GM12891 (cell line): ENCODE results near the gene MRPL32.
A peak's percentile ranks its signal among the peaks of the same experiment; 100 is the strongest.

Experiments used
- DNase-seq: peaks from one replicate; pipeline ENCODE4 v3.0.0; 2011; ENCODE audit warnings: low spot score; ENCODE audit not compliant: insufficient read length
- FAIRE-seq: peaks from 2 replicates; lab custom pipeline; 2011; peaks lifted over from hg19 to GRCh38; lab: Jason Lieb, UNC
- PAX5 ChIP-seq: IDR thresholded peaks from 2 replicates; pipeline ENCODE4 v1.6.1; 2011; ENCODE audit warnings: low read length, moderate library complexity, mild to moderate bottlenecking; ENCODE audit not compliant: insufficient read depth, severe bottlenecking
- POLR2A ChIP-seq: IDR thresholded peaks from 2 replicates; pipeline ENCODE4 v1.6.1; 2011; ENCODE audit warnings: low read depth, low read length, control low read depth
- POLR2AphosphoS5 ChIP-seq: IDR thresholded peaks from 2 replicates; pipeline ENCODE4 v1.6.1; 2011; ENCODE audit warnings: low read depth, low read length, control low read depth
- POU2F2 ChIP-seq: IDR thresholded peaks from 2 replicates; pipeline ENCODE4 v1.6.1; 2011; ENCODE audit warnings: low read depth, mild to moderate bottlenecking, control low read depth, low read length, moderate library complexity
- SPI1 ChIP-seq: IDR thresholded peaks from 2 replicates; pipeline ENCODE4 v1.6.1; 2011; ENCODE audit warnings: low read depth, low read length, control low read depth
- TAF1 ChIP-seq: IDR thresholded peaks from 2 replicates; pipeline ENCODE4 v1.6.1; 2011; ENCODE audit warnings: low read depth, low read length, control low read depth

MRPL32 gene

GRCh38 chr7:42907316-42907715, 24.9 kb upstream of the MRPL32 start:
- FAIRE-seq = no peak
- TF ChIP-seq POLR2A (no peak), SPI1 (no peak), TAF1 (no peak), POU2F2 (no peak), POLR2AphosphoS5 (no peak), PAX5 (no peak)
- DNase-seq = no peak

GRCh38 chr7:42910306-42910705, 21.9 kb upstream of the MRPL32 start:
- DNase-seq (no peak), FAIRE-seq (no peak)
- no peak for TF ChIP-seq POLR2A
- TF ChIP-seq PAX5 = no peak
- no peak for TF ChIP-seq TAF1
- TF ChIP-seq POLR2AphosphoS5 = no peak
- TF ChIP-seq SPI1 = no peak
- no peak for TF ChIP-seq POU2F2

GRCh38 chr7:42911454-42912447, 20.4 kb upstream of the MRPL32 start, which contains the start of gene C7orf25:
Gene C7orf25, minus strand, starts transcription at chr7:42912070. Its CDS starts 1,170 bp downstream, at chr7:42910900.
- FAIRE-seq (peak; percentile 97), DNase-seq (peak; percentile 88)
- TF ChIP-seq POLR2A = no peak; the same call in 1 of the 2 replicates
- TF ChIP-seq POLR2AphosphoS5 = no peak
- no peak for TF ChIP-seq PAX5
- no peak for TF ChIP-seq POU2F2
- TF ChIP-seq TAF1 = no peak
- no peak for TF ChIP-seq SPI1

- FAIRE-seq (no peak), DNase-seq (no peak)
- TF ChIP-seq POLR2A (no peak), PAX5 (no peak), SPI1 (no peak), POU2F2 (no peak), POLR2AphosphoS5 (no peak), TAF1 (no peak)
Measured at GRCh38 chr7:42913591-42913990, 18.6 kb upstream of the MRPL32 start.

- FAIRE-seq = no peak
- TF ChIP-seq POLR2AphosphoS5 (no peak), SPI1 (no peak), PAX5 (no peak), POLR2A (no peak), POU2F2 (no peak)
- no peak for DNase-seq
Measured at GRCh38 chr7:42914009-42914408, 18.2 kb upstream of the MRPL32 start.

GRCh38 chr7:42914421-42915045, 17.6 kb upstream of the MRPL32 start:
- DNase-seq = no peak
- FAIRE-seq = no peak
- no peak for TF ChIP-seq PAX5
- no peak for TF ChIP-seq POLR2AphosphoS5

- no peak for DNase-seq
- no peak for TF ChIP-seq SPI1
- no peak for TF ChIP-seq PAX5
- FAIRE-seq = no peak
Measured at GRCh38 chr7:42915356-42915755, 16.8 kb upstream of the MRPL32 start.

GRCh38 chr7:42922017-42922753, 10.0 kb upstream of the MRPL32 start:
- DNase-seq = no peak
- no peak for FAIRE-seq
- TF ChIP-seq POLR2AphosphoS5 (no peak), POLR2A (no peak), SPI1 (no peak)

GRCh38 chr7:42924223-42924838, 7.8 kb upstream of the MRPL32 start:
- no peak for FAIRE-seq
- DNase-seq = no peak

More at GRCh38 chr7:42924223-42924838, 7.8 kb upstream of the MRPL32 start:
- no peak for TF ChIP-seq POLR2A
- TF ChIP-seq SPI1 = no peak
- no peak for TF ChIP-seq PAX5
- TF ChIP-seq TAF1 = no peak
- TF ChIP-seq POLR2AphosphoS5 = no peak
- TF ChIP-seq POU2F2 = no peak
